K562 treated with DMSO at 1 percent for 12 hours (cell line): Measurements from ENCODE around the gene GAREM1. TPM values are rescaled to one million over a fixed set of nuclear protein-coding genes. Genes with fewer than 3 reads are reported as not detected.

ENCODE experiments used
- total RNA-seq: library from RNA; unstranded; fragments of 300-600 nt; gene quantifications from 2 replicates; pipeline ENCODE4 v1.2.3, GENCODE V29; 2022; ENCODE audit not compliant: insufficient read depth

Gene GAREM1
- total RNA-seq, result 0.33 TPM in 1 of 2 replicates, not detected in the other

DNA sequence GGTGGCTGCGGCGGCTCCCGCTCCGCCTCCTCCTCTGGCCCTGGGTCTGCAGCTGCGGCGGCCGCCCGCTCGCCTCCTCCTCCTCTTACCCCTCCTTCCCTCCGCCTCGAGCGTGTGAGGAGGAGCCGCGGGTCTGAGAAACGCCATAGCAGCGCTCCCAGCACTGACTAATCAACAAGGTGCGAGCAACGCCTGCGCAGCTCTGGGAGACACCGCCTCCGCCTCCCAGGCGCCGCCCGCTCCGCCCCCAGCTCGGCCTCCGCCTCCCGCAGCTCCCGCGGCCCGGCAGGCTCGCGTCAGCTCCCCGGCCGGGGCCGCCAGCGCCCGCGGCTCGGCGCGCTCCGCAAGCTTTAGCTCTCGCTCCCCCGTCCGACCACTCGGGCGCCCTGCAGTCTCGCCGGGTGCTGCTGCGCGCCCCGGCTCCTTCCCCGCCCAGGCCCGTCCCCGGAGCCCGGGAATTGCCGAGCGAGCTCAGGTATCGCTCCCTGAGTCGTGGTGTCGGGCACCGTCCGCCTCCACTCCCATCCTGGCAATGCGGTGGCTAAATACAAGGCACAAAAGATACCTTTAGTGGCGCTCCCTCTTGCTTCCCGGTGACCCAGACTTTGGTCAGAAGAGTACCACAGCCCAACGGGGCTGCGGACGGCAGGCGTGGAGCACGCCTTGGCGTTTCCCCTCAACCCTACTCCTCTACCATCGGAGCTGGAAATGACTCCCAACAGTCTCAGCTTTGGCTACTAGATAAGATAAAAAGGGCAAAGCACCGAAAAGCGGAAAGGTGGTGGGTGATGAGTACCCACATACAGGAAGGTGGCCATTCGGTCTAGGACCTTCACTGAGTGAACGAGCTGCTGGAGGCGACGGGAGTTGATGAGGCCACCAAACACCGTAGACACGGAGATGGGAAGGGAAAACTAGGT, at the start of gene GAREM1:
GAREM1 (minus strand) TSS at position 169 of the 920 bp plus-strand sequence. CDS start 454 bp downstream, outside the sequence.

